AG04449 (cell line): ENCODE results near the gene C5.

Source experiments
- CTCF ChIA-PET: fragments of 350-600 bp; formaldehyde crosslinking; extraction: SDS; loops from one replicate; lab custom pipeline; 2021; ENCODE audit warnings: antibody characterized with exemption; lab: Yijun Ruan, JAX
- POLR2A ChIA-PET: fragments of 400-600, 350-600 bp; formaldehyde crosslinking; extraction: SDS; loops from one replicate; lab custom pipeline; 2020; ENCODE audit warnings: antibody characterized with exemption, inconsistent platforms; lab: Yijun Ruan, JAX
- DNase-seq: peaks from one replicate; pipeline ENCODE4 v3.0.0-alpha.2; 2010; ENCODE audit warnings: low read depth, low spot score
- H3K4me3 ChIP-seq: 2 replicates; pipeline ENCODE4 v1.5.1; 2011; ENCODE audit warnings: low read depth, mild to moderate bottlenecking, control low read depth, low read length
- CTCF ChIP-seq: IDR thresholded peaks from one replicate; pipeline ENCODE4 v1.5.1; 2011; ENCODE audit warnings: mild to moderate bottlenecking, moderate library complexity, low read length, control low read depth, inconsistent platforms; ENCODE audit not compliant: insufficient read depth; ENCODE audit errors: missing control alignments

Gene C5

DNA sequence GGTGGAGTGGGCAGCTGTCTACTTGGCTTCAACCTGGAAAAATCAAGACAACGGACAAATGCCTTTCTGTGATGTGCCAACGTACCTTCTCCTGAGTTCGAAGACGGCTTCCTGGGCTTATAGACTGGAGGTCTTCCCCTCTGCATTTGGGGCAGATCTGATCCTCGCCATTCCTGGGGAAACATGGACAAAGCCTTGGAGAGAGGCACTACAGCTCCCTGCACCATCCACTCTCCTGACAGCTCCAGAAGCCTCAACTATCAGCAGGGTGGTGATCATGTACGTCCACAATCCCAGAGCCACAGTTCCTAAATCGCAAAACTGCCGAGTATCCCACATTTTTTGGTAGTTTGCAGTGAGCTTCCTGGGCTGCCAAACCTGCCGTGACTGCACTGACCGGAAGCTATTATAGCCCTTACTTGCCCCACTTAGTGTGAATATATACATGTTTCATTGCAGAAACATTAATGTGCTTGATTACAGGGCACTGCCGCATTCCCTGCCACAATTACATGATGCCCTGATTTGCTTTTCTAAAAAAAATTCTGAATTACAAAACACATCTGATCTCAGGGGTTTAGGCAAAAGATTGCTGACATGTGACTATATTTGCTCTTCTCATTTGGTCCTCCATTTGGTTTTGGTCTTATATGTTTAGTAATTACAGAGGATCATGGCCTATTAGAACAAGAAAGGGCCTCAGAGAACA is 126.3 kb downstream of the C5 start:
- H3K4me3 ChIP-seq: no peak overlapping the region
- ChIA-PET CTCF (interaction anchor here (0.5 to 2.7 kb wide), 3 partner anchors 13 to 526 kb away, joined by 5 to 10 read pairs (median 8); no protein-coding TSS in a partner anchor), POLR2A (no interaction called here)
- TF ChIP-seq CTCF: no peak
- no peak for DNase-seq

GRCh38 chr9:120922404-120923195 is 127.5 kb downstream of the C5 start:
- CTCF ChIA-PET: interaction anchor here (1.4 to 2.7 kb wide), 3 partner anchors 9 to 166 kb away, joined by 5 to 10 read pairs (median 8); no protein-coding TSS in a partner anchor

DNA sequence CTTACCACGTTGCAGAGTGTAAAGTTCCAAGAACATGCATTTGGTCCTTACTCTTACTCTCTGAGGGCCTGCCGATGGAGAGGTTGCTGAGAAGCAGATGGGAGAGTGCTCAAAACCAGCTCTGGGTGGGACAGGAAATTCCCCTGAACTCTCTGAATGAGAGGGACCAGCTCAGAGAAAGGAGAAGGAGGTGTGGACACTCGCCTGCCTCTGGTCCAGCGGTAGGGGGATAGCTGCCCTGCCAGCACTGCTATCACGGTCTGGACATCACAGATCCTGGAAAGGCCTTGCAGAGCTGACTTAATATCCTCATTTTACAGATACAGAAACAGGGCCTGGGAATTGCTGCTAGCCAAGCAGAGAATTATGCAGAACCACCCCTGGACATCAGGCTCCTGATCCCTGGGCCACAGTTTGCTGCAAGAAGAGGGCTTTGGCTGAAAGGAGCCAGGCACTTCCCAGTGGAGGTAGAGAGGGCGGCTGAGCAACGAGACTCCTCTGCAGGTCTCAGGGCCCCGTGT is 128.4 kb downstream of the C5 start:
- H3K4me3 ChIP-seq: no peak overlapping the region
- DNase-seq: no peak
- no peak for TF ChIP-seq CTCF
- CTCF ChIA-PET: interaction anchor here (2.2 to 2.7 kb wide), 2 partner anchors 15 to 166 kb away, joined by 8 to 10 read pairs; no protein-coding TSS in a partner anchor
- POLR2A ChIA-PET: no interaction called here

More at GRCh38 chr9:120922404-120923195, 127.5 kb downstream of the C5 start:
- DNase-seq: no peak
- H3K4me3 ChIP-seq: no peak overlapping the region
- TF ChIP-seq CTCF: no peak
- POLR2A ChIA-PET: no interaction called here

DNA sequence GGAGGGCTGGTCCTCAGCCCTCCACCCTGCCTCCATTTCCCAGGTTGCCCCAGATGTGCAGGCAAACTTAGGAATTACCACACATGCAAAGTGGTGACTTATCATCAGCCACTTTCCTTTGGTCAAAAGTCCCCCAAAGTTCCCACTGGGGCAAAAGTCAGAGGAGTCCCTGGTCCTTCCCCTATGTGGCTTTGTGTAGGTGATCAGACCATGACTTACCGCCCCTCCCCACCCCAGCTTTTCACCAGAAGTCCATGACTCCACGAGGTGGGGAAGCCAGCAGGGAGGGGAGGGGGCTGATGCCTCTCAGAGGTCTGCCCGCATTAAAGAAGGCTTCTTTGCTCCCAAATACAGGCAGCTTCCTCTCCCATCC is 129.3 kb downstream of the C5 start:
- TF ChIP-seq CTCF: no peak
- CTCF ChIA-PET: interaction anchor here (1.4 kb wide), 1 partner anchor 16 kb away, joined by 4 read pairs; no protein-coding TSS in a partner anchor
- POLR2A ChIA-PET: no interaction called here
- no peak overlapping the region for H3K4me3 ChIP-seq
- no peak for DNase-seq

DNA sequence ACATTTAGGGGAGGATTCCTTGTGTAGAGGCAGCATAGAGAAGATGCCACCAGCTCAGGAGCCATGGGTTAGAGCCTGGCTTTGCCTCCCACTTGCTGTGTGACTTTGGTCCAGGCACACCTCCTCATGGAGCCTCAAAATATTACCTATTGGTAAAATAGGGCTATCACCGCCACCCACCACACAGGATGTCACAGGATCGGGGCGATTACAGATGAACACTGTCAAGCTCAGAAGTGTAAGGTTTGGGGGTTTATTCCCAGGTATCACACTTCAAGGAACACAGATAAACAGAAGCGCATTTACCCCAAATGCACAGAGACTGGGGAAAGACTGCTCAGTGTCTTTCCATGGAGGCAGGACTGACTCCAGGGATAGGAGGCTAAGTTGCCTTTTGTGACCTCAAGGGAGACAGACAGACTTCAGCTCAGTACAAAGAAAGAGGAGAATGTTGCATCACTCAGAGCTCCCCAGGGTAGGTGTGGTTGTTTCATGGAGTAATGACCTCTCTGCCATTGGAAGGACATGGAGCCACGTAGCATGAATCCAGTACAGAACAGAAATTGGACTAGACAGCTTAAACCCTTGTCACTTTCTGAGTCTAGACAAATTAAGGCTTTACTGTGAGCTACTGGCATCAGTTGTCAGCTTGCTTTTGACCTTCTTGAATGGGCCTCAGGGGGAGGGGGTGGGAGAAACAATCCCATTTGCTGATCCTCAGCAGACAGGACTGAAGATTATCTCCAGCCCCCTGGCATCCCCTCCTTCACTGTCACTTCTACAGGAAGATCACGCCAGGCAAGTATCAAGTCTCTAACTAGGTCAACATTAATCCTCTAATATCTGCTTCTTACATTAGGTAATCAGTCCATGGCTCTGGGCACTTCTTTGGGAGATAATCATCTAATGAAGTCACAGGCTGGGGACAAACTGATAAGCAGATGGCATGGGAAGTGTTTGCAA is 130.0 kb downstream of the C5 start:
- ChIA-PET POLR2A (interaction anchor here (0.7 kb wide), 1 partner anchor 43 kb away, joined by 3 read pairs; the partner anchor contains the start of gene PHF19), CTCF (interaction anchor here (0.6 to 1.4 kb wide), 4 partner anchors 15 to 23 kb away, joined by 3 to 4 read pairs (median 4); no protein-coding TSS in a partner anchor)
- DNase-seq: no peak
- TF ChIP-seq CTCF: no peak
- no peak overlapping the region for H3K4me3 ChIP-seq
